ENCODE results near the gene CPB2.

CPB2 gene

GRCh38 chr13:46094478-46094877 lies 10.4 kb downstream of the CPB2 start:
- H3K9me3 ChIP-seq: no peaks in the 10 kb centered on the region
- no peaks in the 10 kb centered on the region for H3K36me3 ChIP-seq
- TF ChIP-seq CTCF (IDR thresholded peaks at IDR 0.05): no peak
- H3K27me3 ChIP-seq: no peaks in the 10 kb centered on the region
- H3K27ac ChIP-seq: no peak overlapping the region
- no peaks in the 10 kb centered on the region for H3K4me1 ChIP-seq (ENCODE audit: control insufficient read depth in 1 of 2, insufficient read depth in 1 of 2, low read depth in 1 of 2, low read length in 1 of 2)
- no peak overlapping the region for H3K4me3 ChIP-seq (ENCODE audit: low read depth in 1 of 2, low read length in 1 of 2)

- H3K9me3 ChIP-seq: no peaks in the 10 kb centered on the region
- H3K4me3 ChIP-seq (ENCODE audit: low read depth in 1 of 2, low read length in 1 of 2): no peak overlapping the region
- TF ChIP-seq CTCF (IDR thresholded peaks at IDR 0.05): no peak
- no peaks in the 10 kb centered on the region for H3K4me1 ChIP-seq (ENCODE audit: control insufficient read depth in 1 of 2, insufficient read depth in 1 of 2, low read depth in 1 of 2, low read length in 1 of 2)
- H3K36me3 ChIP-seq: no peaks in the 10 kb centered on the region
- no peaks in the 10 kb centered on the region for H3K27me3 ChIP-seq
- no peak overlapping the region for H3K27ac ChIP-seq
These were observed 15.8 kb downstream of the CPB2 start for GRCh38 chr13:46088821-46089562.

- Histone ChIP-seq H3K4me1 (ENCODE audit: control insufficient read depth in 1 of 2, insufficient read depth in 1 of 2, low read depth in 1 of 2, low read length in 1 of 2) (no peaks in the 10 kb centered on the region), H3K9me3 (no peaks in the 10 kb centered on the region), H3K27ac (no peak overlapping the region), H3K27me3 (no peaks in the 10 kb centered on the region), H3K36me3 (no peaks in the 10 kb centered on the region), H3K4me3 (ENCODE audit: low read depth in 1 of 2, low read length in 1 of 2) (no peak overlapping the region)
- no peak for TF ChIP-seq CTCF (IDR thresholded peaks at IDR 0.05)
These were observed 17.4 kb downstream of the CPB2 start for GRCh38 chr13:46087481-46087880.

- Histone ChIP-seq H3K4me1 (ENCODE audit: control insufficient read depth in 1 of 2, insufficient read depth in 1 of 2, low read depth in 1 of 2, low read length in 1 of 2) (no peaks in the 10 kb centered on the region), H3K9me3 (no peaks in the 10 kb centered on the region), H3K27me3 (no peaks in the 10 kb centered on the region), H3K4me3 (ENCODE audit: low read depth in 1 of 2, low read length in 1 of 2) (no peak overlapping the region), H3K27ac (no peak overlapping the region), H3K36me3 (no peaks in the 10 kb centered on the region)
- TF ChIP-seq CTCF (IDR thresholded peaks at IDR 0.05): no peak
These were observed 17.8 kb downstream of the CPB2 start for GRCh38 chr13:46086985-46087384.

GRCh38 chr13:46086421-46086922 lies 18.4 kb downstream of the CPB2 start:
- Histone ChIP-seq H3K4me1 (ENCODE audit: control insufficient read depth in 1 of 2, insufficient read depth in 1 of 2, low read depth in 1 of 2, low read length in 1 of 2) (no peaks in the 10 kb centered on the region), H3K4me3 (ENCODE audit: low read depth in 1 of 2, low read length in 1 of 2) (no peak overlapping the region), H3K9me3 (no peaks in the 10 kb centered on the region), H3K27me3 (no peaks in the 10 kb centered on the region), H3K27ac (no peak overlapping the region), H3K36me3 (no peaks in the 10 kb centered on the region)
- no peak for TF ChIP-seq CTCF (IDR thresholded peaks at IDR 0.05)

Data from neutrophil (primary cell).